Stimulated activated CD4-positive, alpha-beta T cell treated with anti-CD3 and anti-CD28 coated beads, TNF-alpha, amount 100 ng/mL, for 4 hours (primary cell): ENCODE results near the gene BRD1.
"Not testable (repeated sequence)": the region's sequence is repeated elsewhere in the genome, so short reads cannot be mapped to it uniquely, and the experiment has no call there.

ENCODE experiments used
- DNase-seq, 3 experiments: peaks; one replicate each; pipeline ENCODE4 v3.0.0-alpha.2; 2020; ENCODE audit warnings: low read depth in 3 of 3

Gene BRD1

DNA sequence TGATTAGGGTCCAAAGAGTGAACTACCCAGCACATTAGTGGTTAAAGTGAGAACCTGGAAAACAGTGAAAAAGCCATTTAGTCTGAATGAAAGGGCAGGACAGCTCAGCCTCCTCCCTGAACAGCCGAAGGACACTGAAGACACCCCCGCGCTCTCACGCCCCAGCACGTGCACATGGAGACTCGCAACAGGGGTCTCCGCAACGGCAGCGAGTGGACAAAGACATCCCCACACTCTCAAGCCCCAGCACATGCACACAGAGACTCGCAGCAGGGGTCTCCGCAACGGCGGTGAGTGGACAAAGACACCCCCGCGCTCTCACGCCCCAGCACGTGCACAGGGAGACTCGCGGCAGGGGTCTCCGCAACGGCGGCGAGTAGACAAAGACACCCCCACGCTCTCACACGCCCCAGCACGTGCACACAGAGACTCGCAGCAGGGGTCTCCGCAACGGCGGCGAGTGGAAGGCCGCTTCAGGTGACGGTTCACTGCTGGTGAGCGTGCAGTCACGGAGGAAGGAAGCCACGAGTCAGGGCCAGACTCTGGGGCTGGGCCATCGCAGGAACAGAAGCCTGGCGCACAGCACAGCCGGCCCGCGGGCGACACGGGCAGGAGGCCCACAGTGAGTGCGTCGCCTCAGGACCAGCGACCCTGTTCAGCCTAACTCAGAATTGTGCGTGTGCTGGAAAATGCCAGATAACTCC lies 43.6 kb downstream of the BRD1 start:
- DNase-seq, result no peak

DNA sequence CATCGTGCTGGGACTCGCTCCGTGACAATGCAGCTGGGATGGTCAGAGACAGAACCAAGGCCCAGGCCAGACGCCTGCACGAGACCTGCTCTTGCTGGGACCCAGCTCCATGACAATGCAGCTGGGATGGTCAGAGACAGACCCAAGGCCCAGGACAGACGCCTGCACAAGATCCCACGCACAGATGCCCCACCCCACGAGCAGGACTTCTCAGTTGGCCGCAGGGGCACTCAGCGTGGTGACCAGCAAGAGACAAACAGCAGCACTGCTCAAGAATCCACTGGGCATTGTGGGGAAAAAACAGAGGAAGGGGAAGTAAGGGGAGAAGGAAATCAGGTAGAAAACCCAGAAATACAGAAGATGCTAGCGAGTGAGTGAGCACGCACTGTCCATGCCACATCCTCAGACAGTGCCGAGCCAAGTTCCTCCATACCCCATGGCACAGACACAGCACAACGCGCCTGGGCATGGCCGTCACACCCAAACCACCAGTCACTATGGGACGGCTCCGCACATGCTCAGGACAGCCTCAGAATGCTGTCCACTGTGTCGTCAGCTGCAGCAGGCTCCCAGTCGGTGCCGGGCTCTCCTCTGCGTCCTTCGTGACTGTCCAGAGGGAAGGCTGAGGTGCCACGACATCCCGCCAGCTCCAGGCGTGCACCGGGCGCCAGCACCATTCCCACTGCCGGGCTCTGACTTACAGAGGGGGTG lies 44.5 kb downstream of the BRD1 start:
- DNase-seq, result no peak

- DNase-seq, result not testable (repeated sequence)
Observed at GRCh38 chr22:49781886-49782285, 45.8 kb downstream of the BRD1 start.

DNA sequence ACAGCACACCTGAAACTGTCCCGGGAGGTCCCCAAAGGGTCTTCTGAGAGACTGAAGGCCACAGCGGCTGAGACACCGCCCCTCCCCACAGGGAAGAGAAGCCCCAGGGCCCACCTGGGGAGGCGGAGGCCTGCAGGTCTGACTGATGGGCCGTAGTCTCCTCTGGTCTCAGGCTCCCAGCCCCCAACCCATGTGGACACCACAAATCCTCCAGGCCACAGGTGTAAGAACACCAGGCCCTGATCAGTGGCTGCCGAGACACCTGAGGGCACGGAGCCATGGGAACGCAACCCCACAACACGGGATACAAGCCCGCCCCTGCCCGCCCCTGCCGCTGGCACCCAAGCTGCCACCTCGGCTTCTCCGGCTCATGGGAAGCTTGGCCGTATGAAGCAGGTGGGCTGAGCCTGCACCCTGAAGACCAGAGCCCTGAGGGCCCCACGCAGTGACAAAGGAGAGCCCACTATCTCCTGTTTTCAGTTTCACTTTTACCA lies 46.3 kb downstream of the BRD1 start:
- DNase-seq, result no peak

DNA sequence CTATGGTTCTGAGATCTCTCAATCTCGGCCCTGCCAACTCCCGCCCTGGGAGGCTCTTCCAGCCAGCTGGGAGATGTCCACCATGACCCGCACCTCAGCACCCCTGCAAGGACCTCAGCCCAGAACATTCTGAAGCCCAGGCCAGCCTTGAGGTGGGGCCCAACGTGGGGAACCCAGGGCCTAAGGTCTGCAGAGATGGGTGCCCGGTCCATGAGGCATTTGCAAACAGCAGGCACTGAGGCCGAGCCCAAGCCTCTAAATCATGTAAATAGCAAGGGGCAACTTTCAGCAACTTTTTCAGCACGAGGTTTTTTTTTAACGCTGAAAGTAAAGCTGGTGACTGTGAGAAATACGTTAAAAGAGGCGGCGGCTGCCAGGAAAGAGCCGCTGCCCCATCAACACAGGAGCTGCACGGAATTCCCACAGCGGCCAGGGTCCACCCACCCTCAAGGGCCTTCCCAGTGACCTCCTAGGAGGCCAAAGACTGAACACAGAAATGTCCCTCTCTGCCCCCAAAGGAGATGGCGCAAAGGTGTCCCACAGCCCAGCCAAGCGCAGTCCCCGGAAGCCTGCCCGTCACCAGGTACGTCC lies 46.9 kb downstream of the BRD1 start:
- no peak for DNase-seq

GRCh38 chr22:49779853-49780697 lies 47.6 kb downstream of the BRD1 start:
- no peak for DNase-seq

GRCh38 chr22:49779211-49779610 lies 48.5 kb downstream of the BRD1 start:
- DNase-seq, result no peak

- no peak for DNase-seq
Observed at GRCh38 chr22:49777569-49778249, 50.0 kb downstream of the BRD1 start.

- DNase-seq, result no peak
Observed at GRCh38 chr22:49776891-49777290, 50.8 kb downstream of the BRD1 start.

DNA sequence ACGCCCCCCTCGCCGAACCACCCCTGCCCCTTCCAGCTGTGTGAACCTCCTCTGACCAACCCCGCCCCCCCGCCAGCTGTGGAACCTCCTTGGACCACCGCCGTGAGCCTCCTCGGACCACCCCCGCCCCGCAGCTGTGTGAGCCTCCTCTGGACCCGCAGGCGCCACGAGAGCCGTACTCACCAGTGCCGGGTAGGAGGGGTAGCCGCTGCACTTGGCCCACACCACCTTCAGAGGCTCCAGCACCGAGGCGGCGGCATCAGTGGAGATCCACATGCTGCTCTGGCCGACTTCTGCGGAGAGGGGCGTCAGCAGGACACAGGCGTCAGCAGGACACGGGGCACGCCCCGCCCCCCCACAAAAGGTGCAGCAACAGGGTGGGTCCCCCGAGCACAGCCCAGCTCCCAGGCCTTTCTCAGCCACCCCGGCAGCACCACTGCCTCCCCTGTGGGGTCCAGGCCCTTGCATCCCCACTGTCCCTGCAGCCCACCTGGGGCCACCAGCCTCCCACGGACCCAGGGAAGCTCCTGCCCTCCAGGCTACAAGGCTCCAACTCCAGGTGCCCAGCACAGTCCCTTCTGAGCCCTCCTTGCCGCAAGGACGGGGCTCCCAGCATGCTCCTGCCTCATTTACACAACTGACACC lies 51.7 kb downstream of the BRD1 start:
- DNase-seq, result no peak

GRCh38 chr22:49775191-49775866 lies 52.3 kb downstream of the BRD1 start:
- DNase-seq, result no peak

GRCh38 chr22:49774499-49775151 lies 53.0 kb downstream of the BRD1 start:
- no peak for DNase-seq

GRCh38 chr22:49774046-49774445 lies 53.6 kb downstream of the BRD1 start:
- no peak for DNase-seq

- DNase-seq, result no peak
Observed at GRCh38 chr22:49773531-49773930, 54.1 kb downstream of the BRD1 start.

DNA sequence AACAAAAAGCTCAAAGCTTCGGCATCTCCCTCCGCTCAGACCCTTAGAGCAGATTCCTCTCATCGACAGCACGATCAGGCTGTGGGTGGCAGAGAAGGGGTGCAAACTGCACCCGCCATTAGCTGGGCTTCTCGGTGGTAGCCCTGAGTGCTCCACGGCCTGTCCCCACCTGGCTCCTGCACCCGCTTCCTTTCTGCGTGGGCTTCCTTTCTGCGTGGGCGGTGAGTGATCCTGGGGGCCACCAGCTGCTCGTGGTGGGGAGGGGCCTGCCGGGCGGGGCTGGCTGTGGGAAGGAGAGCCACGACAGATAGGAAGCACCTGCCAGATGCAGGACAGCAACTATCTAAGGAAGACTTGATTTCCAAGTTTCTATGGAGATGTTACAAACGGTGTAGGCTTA lies 55.0 kb downstream of the BRD1 start:
- no peak for DNase-seq

DNA sequence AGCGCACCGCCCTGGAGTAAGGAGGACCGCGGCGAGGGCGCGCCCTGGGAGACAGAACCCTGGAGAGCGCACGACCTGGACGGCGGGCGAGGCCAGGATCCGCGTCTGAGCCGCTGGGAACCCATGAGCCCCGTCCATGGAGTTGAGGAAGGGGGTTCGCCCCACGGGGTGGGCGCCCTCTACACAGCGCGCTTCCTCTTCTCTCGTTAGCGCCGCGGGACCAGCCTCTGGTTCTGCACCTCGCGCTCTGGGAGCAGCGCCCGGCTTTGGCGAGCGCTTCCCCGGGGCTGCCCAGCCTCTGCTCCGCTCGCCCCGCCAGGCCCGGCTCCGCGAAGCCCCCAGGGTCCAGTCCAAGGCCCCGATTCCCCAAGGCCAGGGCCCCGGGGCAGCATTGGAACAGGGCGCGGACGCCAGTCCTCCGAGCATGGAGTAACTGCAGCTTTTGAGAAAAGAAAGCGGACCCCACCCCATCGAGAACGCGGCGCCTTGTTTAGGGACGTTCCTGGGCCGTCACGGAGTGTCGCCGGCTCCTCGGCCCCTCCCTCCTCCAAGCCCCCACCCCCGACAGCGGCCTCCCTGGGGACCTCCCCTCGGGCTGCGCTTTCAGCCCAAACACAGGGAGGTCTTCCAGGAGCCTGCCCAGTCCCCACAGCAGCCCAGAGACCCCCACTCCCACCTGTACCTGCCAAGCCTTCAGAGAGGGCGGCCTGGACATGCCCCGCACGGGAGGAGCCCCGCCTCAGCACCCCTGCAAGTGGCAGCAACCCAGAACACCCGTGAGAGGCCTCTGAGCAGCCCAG lies 56.2 kb downstream of the BRD1 start:
- DNase-seq, result no peak

DNA sequence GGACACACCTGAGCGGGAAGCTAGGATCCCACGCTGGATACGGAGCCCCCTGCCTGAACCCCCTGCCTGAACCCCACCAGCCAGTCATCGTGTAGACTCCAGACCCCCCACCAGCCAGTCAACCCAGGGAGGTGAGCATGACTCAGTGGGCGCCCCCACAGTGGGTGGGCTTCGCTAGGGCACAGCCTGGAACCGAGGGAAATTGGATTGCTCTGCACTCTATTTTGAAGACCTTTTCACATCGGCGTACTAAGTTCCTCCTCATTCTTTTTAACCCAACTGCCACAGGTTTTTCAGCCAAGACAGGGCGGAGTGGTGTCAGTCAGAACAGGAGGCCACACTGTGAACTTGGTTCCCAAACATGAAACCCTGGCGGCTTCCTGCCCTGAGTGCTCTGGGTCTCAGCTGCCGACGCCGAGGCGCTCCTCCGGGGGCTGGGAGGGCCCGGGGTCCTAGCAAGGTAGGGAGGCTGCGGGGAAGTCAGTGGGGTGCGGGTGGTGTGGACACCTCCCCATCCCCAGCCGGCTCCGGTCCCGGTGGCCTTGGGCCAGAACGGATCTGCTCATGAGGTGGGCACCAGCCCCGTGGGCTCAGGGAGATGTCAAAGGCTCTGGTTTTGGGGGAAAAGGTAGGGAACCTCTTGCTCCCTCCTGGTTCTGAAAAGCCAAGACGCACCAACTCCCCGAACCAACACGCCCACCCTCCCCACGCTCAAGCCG lies 57.0 kb downstream of the BRD1 start:
- no peak for DNase-seq
